ENCODE measurements around the gene ANGPTL4. TPM values are rescaled to one million over a fixed set of nuclear protein-coding genes. Genes with fewer than 3 reads are reported as not detected.

The ANGPTL4 gene
- total and polyA plus RNA-seq, 2 of the 13 experiments (the other 11 are each of a cell fraction or from before 2014, with no cell fraction given), result 0.80 to 21.7 TPM

DNA sequence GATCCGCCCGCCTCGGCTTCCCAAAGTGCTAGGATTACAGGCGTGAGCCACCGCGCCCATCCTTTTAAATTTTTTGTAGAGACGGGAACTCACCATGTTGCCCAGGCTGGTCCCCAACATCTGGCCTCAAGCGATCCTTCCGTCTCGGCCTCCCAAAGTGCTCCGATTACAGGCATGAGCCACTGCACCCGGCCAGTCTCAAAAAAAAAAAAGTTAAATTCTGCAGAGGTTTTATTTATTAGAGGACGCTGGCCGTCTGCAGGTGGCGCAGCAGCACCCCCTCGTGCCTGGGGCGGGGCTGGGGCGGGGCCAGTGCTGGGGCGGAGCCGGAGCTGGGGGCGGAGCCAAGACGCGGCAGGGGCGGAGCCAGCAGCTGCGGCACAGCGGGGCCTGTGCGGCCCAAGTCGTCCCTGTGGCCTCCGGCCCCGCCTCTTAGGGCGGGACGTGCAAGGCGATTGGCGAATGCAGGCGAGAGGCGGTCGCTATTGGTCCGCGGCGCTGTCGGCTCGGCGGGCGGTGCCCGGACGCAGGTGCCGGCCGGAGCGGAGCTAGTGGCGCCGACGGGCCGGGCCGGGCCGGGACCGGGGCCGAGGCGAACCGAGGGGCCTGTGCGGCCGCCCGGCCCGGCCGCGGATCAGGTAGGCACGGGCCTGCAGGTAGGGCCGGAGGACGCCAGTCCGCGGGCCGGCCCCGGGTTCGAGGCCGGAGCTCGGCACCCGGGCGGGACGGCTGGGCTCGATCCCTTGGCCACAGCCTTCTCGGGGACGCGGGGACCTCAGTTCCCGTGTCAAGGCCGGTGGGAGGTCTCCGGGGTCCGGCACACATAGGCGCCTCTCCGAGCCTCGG lies 49.1 kb downstream of the ANGPTL4 start, which contains the start of gene MARCHF2 (continued):
- TF ChIP-seq, protein P1, sequence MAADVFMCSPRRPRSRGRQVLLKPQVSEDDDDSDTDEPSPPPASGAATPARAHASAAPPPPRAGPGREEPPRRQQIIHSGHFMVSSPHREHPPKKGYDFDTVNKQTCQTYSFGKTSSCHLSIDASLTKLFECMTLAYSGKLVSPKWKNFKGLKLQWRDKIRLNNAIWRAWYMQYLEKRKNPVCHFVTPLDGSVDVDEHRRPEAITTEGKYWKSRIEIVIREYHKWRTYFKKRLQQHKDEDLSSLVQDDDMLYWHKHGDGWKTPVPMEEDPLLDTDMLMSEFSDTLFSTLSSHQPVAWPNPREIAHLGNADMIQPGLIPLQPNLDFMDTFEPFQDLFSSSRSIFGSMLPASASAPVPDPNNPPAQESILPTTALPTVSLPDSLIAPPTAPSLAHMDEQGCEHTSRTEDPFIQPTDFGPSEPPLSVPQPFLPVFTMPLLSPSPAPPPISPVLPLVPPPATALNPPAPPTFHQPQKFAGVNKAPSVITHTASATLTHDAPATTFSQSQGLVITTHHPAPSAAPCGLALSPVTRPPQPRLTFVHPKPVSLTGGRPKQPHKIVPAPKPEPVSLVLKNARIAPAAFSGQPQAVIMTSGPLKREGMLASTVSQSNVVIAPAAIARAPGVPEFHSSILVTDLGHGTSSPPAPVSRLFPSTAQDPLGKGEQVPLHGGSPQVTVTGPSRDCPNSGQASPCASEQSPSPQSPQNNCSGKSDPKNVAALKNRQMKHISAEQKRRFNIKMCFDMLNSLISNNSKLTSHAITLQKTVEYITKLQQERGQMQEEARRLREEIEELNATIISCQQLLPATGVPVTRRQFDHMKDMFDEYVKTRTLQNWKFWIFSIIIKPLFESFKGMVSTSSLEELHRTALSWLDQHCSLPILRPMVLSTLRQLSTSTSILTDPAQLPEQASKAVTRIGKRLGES (CRISPR knock-in tag; IDR thresholded peaks at IDR 0.05; ENCODE audit: borderline replicate concordance), result no peak
- TF ChIP-seq PAX8 (CRISPR knock-in tag; IDR thresholded peaks at IDR 0.05; ENCODE audit: borderline replicate concordance), result no peak
- TF ChIP-seq GABPA (IDR thresholded peaks at IDR 0.05; ENCODE audit: low read depth, low read length), result no peak
- TF ChIP-seq GABPA (CRISPR knock-in tag; IDR thresholded peaks at IDR 0.05; ENCODE audit: low read depth), result no peak
- TF ChIP-seq STAG1 (CRISPR knock-in tag; IDR thresholded peaks at IDR 0.05), result peak; percentile 53
- TF ChIP-seq BRD4 (CRISPR knock-in tag; IDR thresholded peaks at IDR 0.05), result no peak
- TF ChIP-seq, protein P2, sequence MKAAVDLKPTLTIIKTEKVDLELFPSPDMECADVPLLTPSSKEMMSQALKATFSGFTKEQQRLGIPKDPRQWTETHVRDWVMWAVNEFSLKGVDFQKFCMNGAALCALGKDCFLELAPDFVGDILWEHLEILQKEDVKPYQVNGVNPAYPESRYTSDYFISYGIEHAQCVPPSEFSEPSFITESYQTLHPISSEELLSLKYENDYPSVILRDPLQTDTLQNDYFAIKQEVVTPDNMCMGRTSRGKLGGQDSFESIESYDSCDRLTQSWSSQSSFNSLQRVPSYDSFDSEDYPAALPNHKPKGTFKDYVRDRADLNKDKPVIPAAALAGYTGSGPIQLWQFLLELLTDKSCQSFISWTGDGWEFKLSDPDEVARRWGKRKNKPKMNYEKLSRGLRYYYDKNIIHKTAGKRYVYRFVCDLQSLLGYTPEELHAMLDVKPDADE (CRISPR knock-in tag; IDR thresholded peaks at IDR 0.05), result no peak
- TF ChIP-seq NFE2L2 (IDR thresholded peaks at IDR 0.05; ENCODE audit: low read length), result no peak
- TF ChIP-seq, protein P3, sequence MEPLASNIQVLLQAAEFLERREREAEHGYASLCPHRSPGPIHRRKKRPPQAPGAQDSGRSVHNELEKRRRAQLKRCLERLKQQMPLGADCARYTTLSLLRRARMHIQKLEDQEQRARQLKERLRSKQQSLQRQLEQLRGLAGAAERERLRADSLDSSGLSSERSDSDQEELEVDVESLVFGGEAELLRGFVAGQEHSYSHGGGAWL (CRISPR knock-in tag; IDR thresholded peaks at IDR 0.05), result no peak
- TF ChIP-seq, protein P4, sequence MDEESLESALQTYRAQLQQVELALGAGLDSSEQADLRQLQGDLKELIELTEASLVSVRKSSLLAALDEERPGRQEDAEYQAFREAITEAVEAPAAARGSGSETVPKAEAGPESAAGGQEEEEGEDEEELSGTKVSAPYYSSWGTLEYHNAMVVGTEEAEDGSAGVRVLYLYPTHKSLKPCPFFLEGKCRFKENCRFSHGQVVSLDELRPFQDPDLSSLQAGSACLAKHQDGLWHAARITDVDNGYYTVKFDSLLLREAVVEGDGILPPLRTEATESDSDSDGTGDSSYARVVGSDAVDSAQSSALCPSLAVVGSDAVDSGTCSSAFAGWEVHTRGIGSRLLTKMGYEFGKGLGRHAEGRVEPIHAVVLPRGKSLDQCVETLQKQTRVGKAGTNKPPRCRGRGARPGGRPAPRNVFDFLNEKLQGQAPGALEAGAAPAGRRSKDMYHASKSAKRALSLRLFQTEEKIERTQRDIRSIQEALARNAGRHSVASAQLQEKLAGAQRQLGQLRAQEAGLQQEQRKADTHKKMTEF (CRISPR knock-in tag; IDR thresholded peaks at IDR 0.05), result no peak; the same call in 1 of the 2 replicates
- peak; percentile 74 for TF ChIP-seq ZFX (CRISPR knock-in tag; IDR thresholded peaks at IDR 0.05; ENCODE audit: low read depth)
- no peak for TF ChIP-seq CEBPG (CRISPR knock-in tag; IDR thresholded peaks at IDR 0.05)
- no peak for TF ChIP-seq ZKSCAN8 (CRISPR knock-in tag; IDR thresholded peaks at IDR 0.05; ENCODE audit: borderline replicate concordance)
- TF ChIP-seq, protein P5, sequence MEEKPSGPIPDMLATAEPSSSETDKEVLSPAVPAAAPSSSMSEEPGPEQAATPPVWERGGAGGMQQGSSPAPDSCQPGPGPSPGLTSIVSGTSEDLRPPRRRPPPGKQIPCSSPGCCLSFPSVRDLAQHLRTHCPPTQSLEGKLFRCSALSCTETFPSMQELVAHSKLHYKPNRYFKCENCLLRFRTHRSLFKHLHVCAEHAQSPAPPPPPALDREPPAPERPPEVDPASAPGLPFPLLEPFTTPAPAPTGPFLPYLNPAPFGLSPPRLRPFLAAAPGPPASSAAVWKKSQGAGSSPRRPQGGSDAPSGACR (CRISPR knock-in tag; IDR thresholded peaks at IDR 0.05), result no peak
- TF ChIP-seq, protein P6, sequence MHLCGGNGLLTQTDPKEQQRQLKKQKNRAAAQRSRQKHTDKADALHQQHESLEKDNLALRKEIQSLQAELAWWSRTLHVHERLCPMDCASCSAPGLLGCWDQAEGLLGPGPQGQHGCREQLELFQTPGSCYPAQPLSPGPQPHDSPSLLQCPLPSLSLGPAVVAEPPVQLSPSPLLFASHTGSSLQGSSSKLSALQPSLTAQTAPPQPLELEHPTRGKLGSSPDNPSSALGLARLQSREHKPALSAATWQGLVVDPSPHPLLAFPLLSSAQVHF (CRISPR knock-in tag; IDR thresholded peaks at IDR 0.05), result no peak
- no peak for TF ChIP-seq ZNF234 (CRISPR knock-in tag; conservative IDR thresholded peaks at IDR 0.05)
- TF ChIP-seq, protein P7, sequence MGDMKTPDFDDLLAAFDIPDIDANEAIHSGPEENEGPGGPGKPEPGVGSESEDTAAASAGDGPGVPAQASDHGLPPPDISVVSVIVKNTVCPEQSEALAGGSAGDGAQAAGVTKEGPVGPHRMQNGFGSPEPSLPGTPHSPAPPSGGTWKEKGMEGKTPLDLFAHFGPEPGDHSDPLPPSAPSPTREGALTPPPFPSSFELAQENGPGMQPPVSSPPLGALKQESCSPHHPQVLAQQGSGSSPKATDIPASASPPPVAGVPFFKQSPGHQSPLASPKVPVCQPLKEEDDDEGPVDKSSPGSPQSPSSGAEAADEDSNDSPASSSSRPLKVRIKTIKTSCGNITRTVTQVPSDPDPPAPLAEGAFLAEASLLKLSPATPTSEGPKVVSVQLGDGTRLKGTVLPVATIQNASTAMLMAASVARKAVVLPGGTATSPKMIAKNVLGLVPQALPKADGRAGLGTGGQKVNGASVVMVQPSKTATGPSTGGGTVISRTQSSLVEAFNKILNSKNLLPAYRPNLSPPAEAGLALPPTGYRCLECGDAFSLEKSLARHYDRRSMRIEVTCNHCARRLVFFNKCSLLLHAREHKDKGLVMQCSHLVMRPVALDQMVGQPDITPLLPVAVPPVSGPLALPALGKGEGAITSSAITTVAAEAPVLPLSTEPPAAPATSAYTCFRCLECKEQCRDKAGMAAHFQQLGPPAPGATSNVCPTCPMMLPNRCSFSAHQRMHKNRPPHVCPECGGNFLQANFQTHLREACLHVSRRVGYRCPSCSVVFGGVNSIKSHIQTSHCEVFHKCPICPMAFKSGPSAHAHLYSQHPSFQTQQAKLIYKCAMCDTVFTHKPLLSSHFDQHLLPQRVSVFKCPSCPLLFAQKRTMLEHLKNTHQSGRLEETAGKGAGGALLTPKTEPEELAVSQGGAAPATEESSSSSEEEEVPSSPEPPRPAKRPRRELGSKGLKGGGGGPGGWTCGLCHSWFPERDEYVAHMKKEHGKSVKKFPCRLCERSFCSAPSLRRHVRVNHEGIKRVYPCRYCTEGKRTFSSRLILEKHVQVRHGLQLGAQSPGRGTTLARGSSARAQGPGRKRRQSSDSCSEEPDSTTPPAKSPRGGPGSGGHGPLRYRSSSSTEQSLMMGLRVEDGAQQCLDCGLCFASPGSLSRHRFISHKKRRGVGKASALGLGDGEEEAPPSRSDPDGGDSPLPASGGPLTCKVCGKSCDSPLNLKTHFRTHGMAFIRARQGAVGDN (CRISPR knock-in tag; IDR thresholded peaks at IDR 0.05), result peak; percentile 62
